GM19467 (cell line): Measurements from ENCODE around the gene C9orf72.

ENCODE experiments used
- ATAC-seq: cut with Tn5 transposase; IDR thresholded peaks from one replicate; pipeline ENCODE4 v1.9.1; 2021; ENCODE audit warnings: mild to moderate bottlenecking, moderate library complexity; ENCODE audit not compliant: unreplicated experiment

The C9orf72 gene

DNA sequence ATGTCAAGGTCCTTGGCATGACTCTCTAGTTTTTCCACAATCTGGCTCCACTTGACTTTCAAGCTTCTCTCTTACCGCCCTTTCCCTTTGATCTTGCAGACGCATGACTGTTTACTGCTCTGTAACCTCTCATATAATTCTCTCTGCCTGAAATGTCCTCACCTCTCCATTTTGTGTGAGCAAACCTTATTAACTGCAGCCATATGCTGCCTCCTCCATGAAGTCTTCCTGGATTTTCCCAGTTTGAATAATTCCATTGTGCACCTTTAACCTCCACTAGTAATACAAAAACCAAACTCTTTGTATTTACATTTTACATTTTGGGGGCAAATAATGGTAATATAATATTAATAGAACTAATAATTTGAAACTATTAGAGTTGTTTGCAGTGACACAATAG is 9.5 kb upstream of the C9orf72 start:
- ATAC-seq = no peak

DNA sequence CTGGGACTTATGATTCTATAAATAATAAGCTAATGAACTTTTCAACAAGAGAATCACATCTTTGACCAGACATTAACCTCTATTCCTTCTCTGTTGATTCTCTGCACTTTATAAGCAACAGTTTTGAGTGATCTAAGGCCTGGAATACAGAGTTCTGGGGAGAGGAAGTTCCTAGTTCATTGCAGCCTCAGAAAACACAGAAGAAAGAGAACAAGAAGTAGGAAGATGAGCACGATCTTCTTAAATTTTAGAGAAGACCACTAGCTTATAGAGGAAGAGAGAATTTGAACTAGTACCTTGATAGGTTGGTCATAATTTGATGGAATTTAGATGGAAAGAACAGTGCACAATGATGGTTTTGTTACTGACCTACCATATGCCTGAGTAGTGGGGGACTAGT is 8.5 kb upstream of the C9orf72 start:
- ATAC-seq = no peak

DNA sequence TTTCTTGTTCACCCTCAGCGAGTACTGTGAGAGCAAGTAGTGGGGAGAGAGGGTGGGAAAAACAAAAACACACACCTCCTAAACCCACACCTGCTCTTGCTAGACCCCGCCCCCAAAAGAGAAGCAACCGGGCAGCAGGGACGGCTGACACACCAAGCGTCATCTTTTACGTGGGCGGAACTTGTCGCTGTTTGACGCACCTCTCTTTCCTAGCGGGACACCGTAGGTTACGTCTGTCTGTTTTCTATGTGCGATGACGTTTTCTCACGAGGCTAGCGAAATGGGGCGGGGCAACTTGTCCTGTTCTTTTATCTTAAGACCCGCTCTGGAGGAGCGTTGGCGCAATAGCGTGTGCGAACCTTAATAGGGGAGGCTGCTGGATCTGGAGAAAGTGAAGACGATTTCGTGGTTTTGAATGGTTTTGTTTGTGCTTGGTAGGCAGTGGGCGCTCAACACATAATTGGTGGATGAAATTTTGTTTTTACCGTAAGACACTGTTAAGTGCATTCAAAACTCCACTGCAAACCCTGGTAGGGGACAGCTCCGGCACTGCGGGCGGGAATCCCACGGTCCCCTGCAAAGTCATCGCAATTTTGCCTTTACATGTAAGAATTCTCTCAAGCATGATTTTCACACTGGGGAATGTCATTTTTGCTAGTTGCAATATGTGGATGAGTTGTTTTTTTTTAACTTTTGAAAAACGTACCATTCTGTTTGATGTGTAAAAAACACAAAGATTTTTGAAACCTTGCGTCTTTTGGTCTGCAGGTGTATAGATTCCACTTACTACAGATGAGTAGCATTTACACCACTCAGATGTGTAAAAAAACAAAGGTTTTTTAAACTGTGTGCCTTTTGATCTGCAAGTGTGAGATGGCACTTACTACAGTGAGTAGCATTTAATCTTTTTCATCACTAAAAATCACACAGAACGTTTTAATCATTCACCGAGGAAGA is 631 bp upstream of the C9orf72 start:
- peak; percentile 88 for ATAC-seq

DNA sequence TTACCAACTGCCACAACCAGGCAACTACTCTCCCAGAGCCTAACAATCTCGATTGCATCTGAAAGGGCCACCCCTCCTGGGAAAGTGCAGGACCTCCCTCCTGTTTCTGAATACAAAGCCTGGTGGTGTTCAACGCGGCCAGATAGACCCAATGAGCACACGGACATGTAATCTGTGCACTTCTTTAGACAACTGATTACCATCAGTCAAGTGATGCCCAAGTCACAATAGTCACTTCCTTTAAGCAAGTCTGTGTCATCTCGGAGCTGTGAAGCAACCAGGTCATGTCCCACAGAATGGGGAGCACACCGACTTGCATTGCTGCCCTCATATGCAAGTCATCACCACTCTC is 739 bp downstream of the C9orf72 start:
- ATAC-seq = peak; percentile 22

DNA sequence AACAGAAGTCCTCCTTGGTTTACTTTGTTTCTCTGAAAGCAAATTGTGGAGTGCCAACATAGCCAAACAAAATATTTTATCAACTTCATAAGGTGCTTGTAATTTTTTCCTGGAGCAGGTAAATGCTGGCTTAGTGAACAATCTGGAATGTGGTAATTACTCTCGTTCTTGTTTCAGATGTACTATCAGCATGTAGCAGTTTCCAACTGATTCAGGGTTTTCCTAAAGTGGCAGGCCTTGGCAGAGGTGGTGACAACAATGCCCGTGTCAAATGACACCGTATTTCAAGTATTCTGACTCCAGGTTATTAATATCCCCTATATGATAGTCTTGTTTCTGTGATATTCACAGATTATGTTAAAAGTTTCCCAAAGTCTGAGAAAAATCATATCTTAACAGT is 1.2 kb downstream of the C9orf72 start:
- no peak for ATAC-seq

DNA sequence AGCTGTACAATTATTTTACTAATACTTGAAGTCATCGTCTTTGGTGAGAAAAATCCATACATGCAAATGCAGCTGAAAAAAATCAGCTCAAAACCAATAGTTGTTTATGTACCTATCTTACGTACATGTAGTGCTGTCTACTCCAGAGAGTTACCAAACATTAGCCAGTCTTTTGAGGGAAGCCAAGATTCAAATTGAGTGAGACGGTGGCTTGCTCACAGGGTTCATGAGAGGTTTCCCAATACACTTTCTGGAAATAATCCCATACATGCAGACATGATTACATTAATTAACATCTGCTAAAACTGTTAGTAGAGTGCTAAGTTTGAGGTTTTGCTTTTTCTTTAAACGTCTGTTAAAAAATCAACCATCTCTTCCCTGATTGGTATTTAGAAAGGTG is 2.3 kb downstream of the C9orf72 start:
- no peak for ATAC-seq

- ATAC-seq = no peak
These were observed 3.9 kb downstream of the C9orf72 start for GRCh38 chr9:27569406-27569805.

DNA sequence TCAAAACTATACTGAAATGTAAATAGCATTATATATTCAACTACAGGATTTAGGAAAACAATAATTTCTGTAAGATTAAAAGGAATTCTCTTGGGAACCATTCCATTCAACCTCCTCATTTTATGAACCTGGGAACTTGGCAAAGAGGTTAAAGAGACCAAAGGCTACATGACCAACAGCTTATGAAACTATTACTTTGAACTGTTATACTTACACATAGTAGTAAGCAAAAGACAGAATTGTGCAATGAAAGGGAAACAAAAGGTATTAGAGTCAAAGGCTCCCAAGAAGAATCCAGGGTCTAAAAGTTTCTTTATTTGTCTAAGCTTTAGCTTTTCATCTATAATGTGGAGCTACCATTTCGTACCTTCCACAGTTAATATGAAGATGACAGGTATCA is 7.2 kb downstream of the C9orf72 start:
- no peak for ATAC-seq

- no peak for ATAC-seq
These were observed 7.6 kb downstream of the C9orf72 start for GRCh38 chr9:27565696-27566095.

- no peak for ATAC-seq
These were observed 8.6 kb downstream of the C9orf72 start for GRCh38 chr9:27564670-27565069.

GRCh38 chr9:27563738-27564430 is 9.4 kb downstream of the C9orf72 start:
- ATAC-seq = no peak

DNA sequence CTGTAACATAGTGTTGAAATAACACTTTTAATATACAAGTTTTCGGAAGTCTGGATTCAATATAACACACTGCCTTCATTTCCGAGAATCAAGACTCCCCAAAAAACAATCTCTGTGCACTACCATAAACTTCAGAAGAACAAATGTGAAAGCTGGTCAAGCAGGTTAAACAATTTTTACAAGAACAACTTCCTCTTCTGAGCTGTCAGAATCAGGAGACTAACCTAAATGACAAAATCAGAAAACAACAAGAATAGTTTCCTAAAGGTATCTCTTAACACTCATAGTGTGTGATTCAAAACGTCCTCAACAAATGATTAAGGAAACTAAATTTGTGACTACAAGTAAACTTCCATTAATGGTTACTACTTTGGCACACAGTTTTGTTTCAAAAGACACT is 11.6 kb downstream of the C9orf72 start:
- no peak for ATAC-seq

DNA sequence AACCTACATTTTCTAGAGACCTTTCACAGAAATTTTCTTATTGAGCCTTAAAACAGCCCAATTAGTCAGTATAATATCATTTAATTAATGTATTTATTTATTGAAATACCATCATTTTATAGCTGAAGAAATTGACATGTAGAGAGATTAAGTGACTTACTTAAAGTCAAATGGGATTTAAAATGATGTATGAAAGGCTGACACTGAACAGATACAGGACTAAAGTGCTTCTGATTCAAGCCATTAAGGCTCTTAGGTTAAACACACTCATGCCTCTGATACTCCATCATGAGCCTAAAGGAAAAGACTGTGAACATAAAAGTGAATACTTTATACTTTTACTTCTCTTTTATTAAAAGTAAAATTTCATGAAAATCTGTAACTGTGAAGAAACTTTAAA is 12.8 kb downstream of the C9orf72 start:
- ATAC-seq = no peak

- no peak for ATAC-seq
These were observed 15.0 kb downstream of the C9orf72 start for GRCh38 chr9:27558307-27558706.

DNA sequence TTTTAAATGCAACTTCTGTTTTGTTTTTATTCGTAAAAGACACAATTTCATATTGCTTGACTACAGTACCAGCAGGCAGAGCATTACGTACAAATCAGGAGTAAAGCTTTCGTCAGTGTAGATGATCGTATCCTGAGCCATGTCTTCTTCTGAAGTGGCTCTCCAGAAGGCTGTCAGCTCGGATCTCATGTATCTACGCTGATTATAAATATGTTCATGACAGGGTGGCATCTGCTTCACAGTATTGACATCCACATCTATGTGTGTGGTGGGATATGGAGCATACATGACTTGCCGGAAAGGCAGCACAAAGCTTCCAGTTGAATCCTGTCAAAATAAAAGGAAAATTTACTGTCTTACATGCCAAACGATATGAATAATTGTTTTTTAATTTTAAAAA is 16.8 kb downstream of the C9orf72 start:
- ATAC-seq = no peak

- no peak for ATAC-seq
These were observed 18.6 kb downstream of the C9orf72 start for GRCh38 chr9:27554712-27555111.

DNA sequence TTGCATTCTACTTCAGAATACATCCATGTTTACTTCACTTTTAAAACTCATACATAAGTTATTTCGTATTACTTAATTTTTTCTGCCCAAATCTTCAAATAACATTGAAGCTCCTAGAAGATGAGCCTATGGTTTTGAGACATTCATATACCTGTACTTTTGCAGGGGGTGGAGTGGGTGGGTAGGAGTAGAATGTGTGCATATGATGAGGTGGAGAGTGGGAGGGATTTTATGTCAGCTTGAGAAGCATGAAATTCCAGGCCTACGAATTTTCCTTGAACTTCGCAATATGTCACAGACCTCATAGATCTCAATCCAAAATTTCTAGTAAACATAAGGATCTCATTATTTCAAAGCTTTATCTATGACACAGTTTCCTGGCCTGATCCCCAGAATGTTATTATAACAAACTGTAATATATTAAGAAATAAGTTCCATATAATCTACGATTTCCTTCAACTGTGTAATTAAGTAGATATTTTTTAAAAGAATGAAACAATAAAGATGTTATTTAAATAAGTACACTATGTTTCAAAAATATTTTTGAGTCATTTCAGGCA is 24.0 kb downstream of the C9orf72 start:
- ATAC-seq = no peak

GRCh38 chr9:27548055-27548741 is 25.1 kb downstream of the C9orf72 start:
- no peak for ATAC-seq

- no peak for ATAC-seq
These were observed 27.8 kb downstream of the C9orf72 start for GRCh38 chr9:27545471-27545870.

DNA sequence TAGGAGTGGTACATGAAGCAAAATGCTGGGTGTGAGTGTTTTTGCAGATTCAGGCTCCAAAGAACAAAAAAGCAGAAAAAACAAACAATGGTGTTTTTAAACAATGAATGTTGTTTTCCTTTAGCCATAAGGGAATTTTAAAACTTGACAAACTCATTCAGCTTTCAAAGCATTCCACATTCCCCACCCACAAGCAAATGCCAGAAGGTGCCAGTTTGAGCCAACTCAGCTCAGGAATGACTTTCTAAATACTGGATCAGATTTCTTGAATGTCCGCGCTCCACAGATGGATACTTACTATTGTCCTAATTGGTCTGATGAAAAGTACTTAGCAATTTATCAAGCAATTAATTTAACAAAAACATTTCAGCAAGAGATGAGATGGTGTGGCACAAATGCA is 30.8 kb downstream of the C9orf72 start:
- ATAC-seq = no peak

GRCh38 chr9:27541740-27542139 is 31.5 kb downstream of the C9orf72 start:
- ATAC-seq = no peak
